Thyroid gland (tissue), 4 donors: ENCODE data around the gene FAM200C.

Source experiments
- CTCF ChIP-seq, 6 experiments: fragments of 200-600 bp in 3 of 6; fragments of 450-650 bp in 3 of 6; sonication (generic) in 3 of 6; IDR thresholded peaks; one replicate each; pipeline ENCODE4 v1.5.1; 2016 to 2019; ENCODE audit warnings: antibody characterized with exemption in 6 of 6, mild to moderate bottlenecking in 2 of 6, inconsistent platforms in 1 of 6, moderate library complexity in 1 of 6
- POLR2A ChIP-seq, 2 donors: fragments of 450-650 bp; IDR thresholded peaks; one replicate each; pipeline ENCODE4 v1.6.1; 2017; ENCODE audit warnings: antibody characterized with exemption in 2 of 2, mild to moderate bottlenecking in 2 of 2, moderate library complexity in 1 of 2

DNA sequence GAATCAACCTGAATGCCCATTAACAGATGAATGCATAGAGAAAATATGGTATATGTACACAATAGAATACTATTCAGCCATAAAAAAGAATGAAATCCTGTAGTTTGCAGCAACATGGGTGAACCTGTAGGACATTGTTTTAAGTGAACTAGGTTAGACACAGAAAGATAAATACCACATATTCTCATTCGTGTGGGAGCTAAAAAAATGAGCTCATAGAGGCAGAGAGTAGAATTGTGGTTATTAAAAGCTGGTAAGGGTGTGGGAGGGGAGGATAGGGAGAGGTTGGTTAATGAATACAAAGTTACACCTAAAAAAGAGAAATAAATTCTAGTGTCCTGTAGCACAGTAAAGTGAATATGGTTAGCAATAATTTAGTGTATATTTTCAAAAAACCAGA is 45.3 kb upstream of the FAM200C start:
- no peak for TF ChIP-seq CTCF (IDR thresholded peaks at IDR 0.05)
- TF ChIP-seq POLR2A (IDR thresholded peaks at IDR 0.05), result no peak
